Measurements from ENCODE around the gene PIM2.
"Not testable (repeated sequence)": the region's sequence is repeated elsewhere in the genome, so short reads cannot be mapped to it uniquely, and the experiment has no call there.

PIM2 gene

GRCh38 chrX:48905090-48905790 lies 13.6 kb downstream of the PIM2 start:
- DNase-seq (ENCODE audit: low read depth), result no peak

GRCh38 chrX:48904626-48905025 lies 14.2 kb downstream of the PIM2 start:
- DNase-seq (ENCODE audit: low read depth), result no peak

GRCh38 chrX:48904180-48904579 lies 14.6 kb downstream of the PIM2 start:
- DNase-seq (ENCODE audit: low read depth), result no peak

DNA sequence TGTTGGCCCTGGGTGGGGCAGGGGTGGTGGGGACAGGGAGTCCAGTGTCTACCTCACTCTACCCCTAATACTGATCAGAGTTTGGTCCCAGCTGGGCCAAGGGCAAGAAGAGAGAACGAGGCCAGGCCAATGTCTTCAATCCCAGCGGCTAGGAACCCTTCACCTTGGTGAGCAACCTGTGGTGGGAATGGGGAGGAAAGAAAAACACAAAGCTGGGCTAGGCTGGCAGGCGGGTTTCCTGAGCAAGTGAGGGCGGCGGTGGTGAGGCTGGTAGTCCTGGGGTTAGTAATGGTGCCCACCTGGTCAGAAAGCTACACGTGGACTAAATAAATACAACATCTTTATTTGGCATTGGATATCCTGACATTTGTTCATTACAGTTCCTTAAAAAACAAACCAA lies 15.5 kb downstream of the PIM2 start:
- no peak for DNase-seq (ENCODE audit: low read depth)

- DNase-seq (ENCODE audit: low read depth), result no peak
These were observed 16.0 kb downstream of the PIM2 start for GRCh38 chrX:48902776-48903175.

- DNase-seq (ENCODE audit: low read depth), result no peak
These were observed 16.7 kb downstream of the PIM2 start for GRCh38 chrX:48902135-48902534.

DNA sequence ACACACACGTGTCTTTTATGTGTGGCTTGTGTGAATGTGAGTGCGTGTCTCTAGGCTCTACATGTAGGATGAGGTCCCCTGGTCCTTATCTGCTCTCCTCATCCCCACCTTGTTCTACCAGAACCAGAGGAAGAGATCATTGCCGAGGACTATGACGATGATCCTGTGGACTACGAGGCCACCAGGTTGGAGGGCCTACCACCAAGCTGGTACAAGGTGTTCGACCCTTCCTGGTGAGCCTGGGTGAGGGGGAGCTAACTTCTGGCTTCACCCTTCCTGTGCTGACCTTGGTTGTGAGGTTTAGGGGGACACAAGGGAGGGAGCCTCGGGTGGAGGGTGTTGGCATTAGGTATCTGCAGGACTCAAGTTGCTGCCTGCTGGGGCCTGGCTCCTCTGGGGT lies 17.8 kb downstream of the PIM2 start:
- DNase-seq (ENCODE audit: low read depth), result no peak

GRCh38 chrX:48899078-48899410 lies 19.8 kb downstream of the PIM2 start:
- DNase-seq (ENCODE audit: low read depth), result no peak

- DNase-seq (ENCODE audit: low read depth), result peak; percentile 77
These were observed 21.1 kb downstream of the PIM2 start, which contains the start of the genes PQBP1 and TIMM17B for GRCh38 chrX:48897625-48898306. Gene PQBP1, plus strand, starts transcription at chrX:48897930. Its CDS starts 580 bp downstream, at chrX:48898510. Gene TIMM17B, minus strand, starts transcription at chrX:48897768. Its CDS starts 19 bp downstream, at chrX:48897749.

GRCh38 chrX:48897157-48897624 lies 21.6 kb downstream of the PIM2 start:
- DNase-seq (ENCODE audit: low read depth), result peak; percentile 39

GRCh38 chrX:48896611-48897011 lies 22.2 kb downstream of the PIM2 start:
- no peak for DNase-seq (ENCODE audit: low read depth)

DNA sequence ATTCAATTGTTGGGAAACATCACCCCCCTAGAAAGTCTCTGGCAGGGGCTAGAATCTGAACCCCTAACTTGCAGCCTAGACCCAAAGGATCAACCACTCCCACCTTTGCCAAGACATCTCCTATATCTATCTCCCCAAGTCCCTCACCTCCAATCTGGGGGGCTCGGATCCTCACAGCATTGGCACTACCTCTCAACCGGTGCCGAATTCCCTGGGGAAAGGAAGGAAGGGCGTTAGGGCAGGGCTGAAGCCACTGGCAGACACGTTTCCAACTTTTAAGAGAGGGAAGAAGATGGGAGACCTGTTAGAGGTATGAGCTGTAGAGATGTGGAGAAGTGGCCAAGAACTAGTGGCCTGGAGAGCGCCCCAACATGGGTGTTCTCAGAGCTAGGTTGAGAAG lies 23.9 kb downstream of the PIM2 start:
- DNase-seq (ENCODE audit: low read depth), result no peak

GRCh38 chrX:48893556-48894348 lies 25.1 kb downstream of the PIM2 start:
- no peak for DNase-seq (ENCODE audit: low read depth)

GRCh38 chrX:48892896-48893295 lies 25.9 kb downstream of the PIM2 start:
- DNase-seq (ENCODE audit: low read depth), result no peak

- peak; percentile 57 for DNase-seq (ENCODE audit: low read depth)
These were observed 27.2 kb downstream of the PIM2 start for GRCh38 chrX:48891402-48892288.

DNA sequence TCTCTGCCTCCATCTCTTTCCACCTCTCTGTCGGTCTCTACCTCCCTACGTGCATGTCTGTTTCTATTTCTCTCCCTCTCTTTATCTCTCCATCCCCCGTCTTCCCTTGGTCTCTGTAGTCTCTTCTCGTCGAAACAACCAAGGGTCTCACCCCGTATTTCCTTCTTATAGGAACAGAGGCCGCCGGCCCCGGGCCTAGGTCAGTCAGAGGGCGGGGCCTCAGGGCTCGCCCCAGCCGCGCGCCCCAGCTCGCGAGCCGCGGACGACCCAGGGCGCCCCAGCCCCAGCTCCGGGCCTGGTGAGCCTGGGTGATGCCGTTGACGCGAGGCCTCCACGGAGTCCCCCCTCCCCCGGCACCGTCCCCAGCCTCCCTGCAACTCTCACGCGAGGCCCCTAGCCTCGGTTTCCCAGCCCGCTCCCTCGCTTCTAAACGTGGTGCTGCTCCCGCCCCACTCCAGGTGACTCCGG lies 27.9 kb downstream of the PIM2 start:
- DNase-seq (ENCODE audit: low read depth), result no peak

GRCh38 chrX:48890296-48890925 lies 28.4 kb downstream of the PIM2 start:
- DNase-seq (ENCODE audit: low read depth), result no peak

DNA sequence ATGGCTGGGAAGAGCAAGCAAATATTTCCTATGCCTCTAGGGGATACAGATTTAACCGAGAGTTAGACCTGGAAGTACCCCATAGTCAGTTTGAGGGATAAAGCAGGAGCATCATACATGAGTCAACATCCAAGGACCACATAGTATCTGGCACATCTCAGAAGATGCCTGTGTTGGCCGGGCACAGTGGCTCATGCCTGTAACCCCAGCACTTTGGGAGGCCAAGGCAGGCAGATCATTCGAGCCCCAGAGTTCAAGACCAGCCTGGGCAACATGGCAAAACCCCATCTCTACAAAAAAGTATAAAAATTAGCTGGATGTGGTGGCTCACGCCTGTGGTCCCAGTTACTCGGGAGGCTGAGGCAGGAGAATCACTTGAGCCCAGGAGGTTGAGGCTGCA lies 32.2 kb downstream of the PIM2 start:
- DNase-seq (ENCODE audit: low read depth), result not testable (repeated sequence)

DNA sequence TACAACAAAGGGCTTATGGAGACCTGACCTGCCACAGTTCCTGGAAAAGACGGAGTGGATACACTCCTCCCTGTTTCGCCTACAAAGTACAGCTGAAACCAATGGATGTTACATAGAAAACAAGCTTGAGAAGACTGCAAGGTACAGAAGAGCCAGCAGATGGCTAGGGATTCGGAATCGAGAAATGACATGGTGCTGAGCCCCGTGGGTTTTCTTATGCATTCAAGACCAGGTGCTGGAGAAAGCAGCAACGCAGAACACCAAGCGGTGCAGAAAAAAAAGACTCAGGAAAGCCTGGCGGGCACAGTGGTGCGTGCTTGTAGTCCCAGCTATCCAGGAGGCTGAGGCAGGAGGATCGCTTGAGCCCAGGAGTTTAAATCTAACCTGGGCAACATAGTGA lies 35.1 kb downstream of the PIM2 start:
- no peak for DNase-seq (ENCODE audit: low read depth)

DNA sequence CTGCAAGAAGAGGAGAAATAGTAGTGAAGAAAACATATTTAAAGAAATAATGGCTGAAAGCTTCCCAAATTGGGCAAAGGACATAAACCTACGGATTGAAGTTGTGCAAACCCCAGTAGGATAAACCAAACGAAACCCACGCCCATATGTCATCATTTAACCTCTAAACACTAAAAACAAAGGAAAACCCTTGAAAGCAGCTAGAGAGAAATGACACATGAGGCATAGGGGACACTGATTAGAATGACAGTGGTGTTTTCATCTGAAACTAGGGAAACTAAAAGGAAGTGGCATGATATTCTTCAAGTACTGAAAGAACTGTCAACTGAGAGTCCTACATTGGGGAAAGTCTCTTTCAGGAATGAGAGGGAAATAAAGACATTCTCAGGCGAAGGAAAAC lies 41.9 kb downstream of the PIM2 start:
- not testable (repeated sequence) for DNase-seq (ENCODE audit: low read depth)

DNA sequence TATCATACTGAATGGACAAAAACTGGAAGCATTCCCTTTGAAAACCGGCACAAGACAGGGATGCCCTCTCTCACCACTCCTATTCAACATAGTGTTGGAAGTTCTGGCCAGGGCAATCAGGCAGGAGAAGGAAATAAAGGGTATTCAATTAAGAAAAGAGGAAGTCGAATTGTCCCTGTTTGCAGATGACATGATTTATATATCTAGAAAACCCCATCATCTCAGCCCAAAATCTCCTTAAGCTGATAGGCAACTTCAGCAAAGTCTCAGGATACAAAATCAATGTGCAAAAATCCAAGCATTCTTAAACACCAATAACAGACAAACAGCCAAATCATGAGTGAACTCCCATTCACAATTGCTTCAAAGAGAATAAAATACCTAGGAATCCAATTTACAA lies 46.8 kb downstream of the PIM2 start:
- DNase-seq (ENCODE audit: low read depth), result not testable (repeated sequence)

All from activated T-cell treated with anti-CD3 and anti-CD28 coated beads for 1 hour (primary cell).